Hindlimb muscle (tissue), 1 donor: ENCODE data around the gene CNNM1. TPM values are rescaled to one million over a fixed set of nuclear protein-coding genes. Genes with fewer than 3 reads are reported as not detected.

Experiments
- DNase-seq: peaks from one replicate; pipeline ENCODE4 v3.0.0-alpha.2; 2013
- polyA plus RNA-seq: library from polyadenylated mRNA; unstranded; fragments of 120-200 nt; gene quantifications from one replicate; pipeline ENCODE4 v1.2.1, GENCODE V29; 2013; ENCODE audit not compliant: insufficient read length

Gene CNNM1
- not detected for polyA plus RNA-seq

DNA sequence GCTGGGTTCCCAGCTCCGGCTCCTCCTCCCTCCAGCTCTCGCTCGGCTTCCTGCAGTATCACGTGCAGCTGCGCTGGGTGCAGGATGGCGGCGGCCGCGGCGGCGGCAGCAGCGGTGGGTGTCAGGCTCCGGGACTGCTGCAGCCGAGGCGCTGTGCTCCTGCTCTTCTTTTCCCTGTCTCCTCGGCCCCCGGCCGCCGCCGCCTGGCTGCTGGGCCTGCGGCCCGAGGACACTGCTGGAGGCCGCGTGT, at the start of gene CNNM1:
TSS of gene CNNM1 (plus strand) at position 53 of the 250 bp plus-strand sequence. CDS start at position 85, 32 bp downstream.
- no peak for DNase-seq

DNA sequence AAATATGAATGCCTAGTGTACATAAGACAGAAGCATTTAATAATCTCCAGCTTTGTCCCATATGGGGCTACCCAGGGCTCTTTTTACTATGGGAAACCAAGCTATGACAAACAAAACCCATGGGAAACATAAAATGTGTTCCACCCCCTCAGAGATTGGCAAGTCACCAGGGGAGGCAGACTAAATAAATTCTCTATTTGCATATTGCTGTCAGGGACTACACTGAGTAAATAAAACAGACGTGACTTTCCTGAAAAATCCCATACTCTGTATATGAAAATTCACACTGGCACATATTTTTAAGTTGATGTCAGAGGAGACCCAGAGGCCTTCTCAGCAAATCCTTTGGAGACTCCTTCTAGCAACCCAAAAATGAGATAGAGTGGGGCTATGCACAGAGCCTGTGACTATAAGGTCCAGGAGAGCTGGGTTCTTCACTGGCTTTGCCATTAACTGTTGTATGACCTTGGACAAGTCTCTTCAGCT, 49.5 kb upstream of the CNNM1 start:
- peak; percentile 5 for DNase-seq

DNA sequence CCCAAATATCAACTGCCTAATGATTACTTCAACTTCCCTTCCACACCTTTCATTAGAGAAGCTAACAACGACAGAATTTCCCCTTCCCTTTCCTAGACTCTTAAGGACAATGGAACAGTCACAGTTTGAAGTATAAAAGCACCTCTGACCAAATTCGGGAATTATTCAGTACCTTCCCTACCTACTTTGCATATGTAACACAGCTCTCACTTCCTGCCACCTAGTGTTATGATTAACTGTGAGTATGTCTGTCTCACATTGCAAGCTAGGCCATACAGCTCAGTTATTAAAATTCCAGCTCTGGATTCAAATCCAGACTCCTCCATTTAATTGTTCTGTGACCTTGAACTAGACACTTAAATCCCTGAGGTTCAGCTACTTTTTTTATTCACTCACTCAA, 48.7 kb upstream of the CNNM1 start:
- DNase-seq, result no peak

DNA sequence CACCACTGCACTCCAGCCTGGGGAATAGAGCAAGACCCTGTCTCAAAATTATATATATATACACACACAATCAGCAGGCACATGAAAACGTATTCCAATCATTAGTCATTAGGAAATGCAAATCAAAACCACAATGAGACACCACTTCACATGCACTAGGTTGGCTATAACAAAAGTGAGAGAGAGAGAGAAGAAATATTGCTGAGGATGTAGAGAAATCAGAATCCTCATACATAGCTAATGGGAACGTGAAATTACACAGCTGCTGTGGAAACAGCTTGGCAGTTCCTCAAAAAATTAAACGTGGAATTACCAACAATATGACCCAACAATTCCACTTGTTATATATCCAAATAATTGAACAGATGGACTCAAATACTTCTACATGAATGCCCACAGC, 43.3 kb upstream of the CNNM1 start:
- DNase-seq, result no peak

DNA sequence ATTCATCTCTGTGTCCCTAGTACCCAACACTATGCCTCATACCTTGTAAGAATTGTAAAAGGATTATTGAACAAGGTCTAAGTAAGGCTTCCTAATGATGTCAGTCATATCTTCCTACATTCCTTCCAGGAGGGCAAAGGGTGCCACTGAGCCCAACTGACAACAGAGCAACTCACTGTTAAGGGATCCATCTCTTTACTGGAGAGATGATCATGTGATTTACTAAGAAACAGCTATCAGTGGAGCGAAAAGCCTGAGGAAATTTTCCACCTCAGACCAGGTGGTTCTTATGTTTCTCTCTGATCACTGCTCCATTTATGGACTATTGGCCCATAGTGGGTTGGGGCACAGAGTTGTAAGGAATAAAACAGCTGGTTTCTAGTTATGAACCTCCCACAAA, 38.9 kb upstream of the CNNM1 start:
- DNase-seq, result no peak

DNA sequence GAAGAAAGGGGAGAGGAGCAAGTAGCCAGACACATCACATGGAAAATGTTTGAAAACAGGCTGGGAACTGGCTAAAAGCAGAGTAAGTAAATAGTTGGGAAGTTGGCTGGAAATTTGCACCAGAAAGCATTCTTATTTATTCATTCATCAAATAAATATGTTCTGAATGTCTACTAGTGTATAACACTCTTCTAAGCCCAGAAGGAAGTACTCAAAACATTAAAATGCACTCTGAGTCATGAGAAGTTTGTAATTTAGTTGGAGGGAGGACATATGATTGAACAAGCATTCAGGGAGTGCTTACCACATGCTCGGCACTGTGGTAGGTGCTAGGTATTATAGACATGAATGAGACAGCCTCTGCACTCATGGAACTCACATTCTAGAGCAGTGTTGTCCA, 37.0 kb upstream of the CNNM1 start:
- peak; percentile 29 for DNase-seq

DNA sequence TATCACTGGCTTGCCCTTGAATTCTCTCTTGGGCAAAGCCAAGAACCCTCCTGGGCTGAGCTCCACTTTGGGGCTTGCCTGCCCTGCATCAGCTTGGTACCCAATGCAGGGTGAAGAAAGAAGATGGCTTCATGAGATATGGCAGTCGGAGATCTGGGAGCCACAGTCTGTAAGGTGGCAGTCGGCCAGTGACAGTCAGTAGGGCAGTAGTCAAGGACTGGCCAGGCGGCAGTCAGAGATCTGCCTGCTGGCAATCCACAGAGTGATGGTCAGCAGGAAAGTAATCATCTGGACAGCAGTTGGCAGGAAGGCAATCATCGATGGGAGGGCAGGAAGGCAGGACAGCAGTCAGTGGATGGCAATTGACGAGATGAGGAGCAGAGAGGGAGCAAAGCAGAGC, 32.6 kb upstream of the CNNM1 start:
- no peak for DNase-seq

DNA sequence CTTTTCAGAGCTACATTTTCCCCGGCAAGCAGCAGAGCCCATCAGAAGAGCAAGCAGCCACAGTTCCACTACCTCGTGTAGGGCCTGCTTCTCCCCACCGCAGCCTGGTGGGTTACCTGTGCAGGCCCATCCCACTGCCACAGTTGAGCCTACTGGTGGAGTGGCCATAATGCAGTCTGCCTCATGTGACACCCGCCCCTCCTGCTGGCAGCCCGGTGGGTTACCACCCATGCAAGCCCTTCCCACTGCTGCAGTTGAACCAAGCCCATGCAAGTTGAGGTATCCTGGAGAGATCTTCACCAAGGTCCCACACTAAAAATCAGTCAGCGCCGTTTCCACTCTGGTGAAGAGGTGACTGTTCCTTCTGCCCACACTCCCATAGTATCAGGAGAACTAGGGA, 32.1 kb upstream of the CNNM1 start:
- DNase-seq, result no peak

DNA sequence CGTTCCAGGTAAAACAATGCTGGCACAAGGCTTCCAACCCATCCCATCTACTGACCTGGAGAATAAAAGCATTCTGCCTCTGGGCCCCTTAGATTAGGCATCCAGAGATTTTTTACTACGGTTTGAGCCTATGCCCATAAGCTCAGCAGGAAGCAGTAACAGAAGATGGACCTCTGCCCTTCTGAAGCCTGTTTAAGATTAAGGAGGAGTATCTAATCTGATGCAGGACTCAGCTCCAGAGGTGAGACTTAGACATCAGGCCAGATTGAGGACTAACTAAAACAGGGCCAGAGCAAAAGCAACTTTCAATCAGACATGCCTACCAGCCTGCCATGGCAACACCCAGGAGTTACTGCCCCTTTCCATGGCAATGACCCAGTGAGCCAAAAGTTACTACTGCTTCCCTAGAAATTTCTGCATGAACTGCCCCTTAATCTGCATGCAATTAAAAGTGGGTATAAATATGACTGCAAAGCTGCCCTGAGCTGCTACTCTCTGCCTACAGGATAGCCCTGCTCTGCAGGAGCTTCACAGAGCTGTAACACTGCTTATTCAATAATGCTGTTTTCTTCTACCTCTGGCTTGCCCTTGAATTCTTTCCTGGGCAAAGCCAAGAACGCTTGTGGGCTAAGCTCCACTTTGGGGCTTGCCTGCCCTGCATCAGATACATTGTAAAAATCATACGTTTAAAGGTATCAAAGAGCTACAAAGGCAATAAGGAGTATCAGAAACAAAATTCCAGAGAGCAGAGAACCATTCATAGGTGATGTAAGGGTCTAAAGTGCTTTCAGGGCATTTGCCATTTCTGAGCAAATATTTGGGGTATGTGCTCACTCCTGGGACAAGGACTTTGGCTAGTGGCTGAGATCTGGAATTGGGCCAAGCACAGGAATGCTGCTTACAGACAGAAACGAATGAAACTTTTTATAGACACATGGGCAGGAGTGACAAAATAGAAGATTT, 25.0 kb upstream of the CNNM1 start:
- DNase-seq, result no peak

DNA sequence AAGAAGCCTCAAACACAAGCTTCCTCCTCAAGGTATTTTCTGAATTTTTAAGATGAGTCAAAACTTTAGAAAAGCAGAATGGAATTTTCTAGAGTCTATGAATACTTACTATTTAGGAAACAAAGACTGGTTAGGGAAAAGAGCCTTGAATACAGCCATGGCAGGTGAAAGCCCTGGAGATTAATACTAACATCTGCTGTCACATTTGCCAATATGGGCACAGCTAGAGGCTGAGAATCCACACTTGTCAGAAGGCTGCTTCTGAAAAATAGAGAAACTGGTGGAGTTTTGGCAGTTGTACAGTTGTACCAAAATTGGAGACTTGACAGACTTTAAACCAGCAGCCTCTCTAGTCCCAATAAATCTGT, 24.3 kb upstream of the CNNM1 start:
- no peak for DNase-seq

DNA sequence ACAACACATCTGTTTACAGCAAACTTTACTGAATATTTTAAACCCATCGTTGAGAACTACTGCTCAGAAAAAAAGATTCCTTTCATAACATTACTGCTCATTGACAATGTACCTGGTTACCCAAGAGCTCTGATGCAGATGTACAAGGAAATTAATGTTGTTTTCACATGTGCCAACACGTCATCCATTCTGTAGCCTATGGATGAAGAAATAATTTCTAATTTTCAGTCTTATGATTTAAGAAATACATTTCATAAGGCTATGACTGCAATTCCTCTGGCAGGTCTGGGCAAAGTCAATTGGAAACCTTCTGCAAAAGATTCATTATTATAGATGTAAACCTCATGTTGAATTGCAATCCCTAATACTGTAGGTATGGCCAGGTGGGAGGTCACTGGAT, 16.7 kb upstream of the CNNM1 start:
- no peak for DNase-seq

DNA sequence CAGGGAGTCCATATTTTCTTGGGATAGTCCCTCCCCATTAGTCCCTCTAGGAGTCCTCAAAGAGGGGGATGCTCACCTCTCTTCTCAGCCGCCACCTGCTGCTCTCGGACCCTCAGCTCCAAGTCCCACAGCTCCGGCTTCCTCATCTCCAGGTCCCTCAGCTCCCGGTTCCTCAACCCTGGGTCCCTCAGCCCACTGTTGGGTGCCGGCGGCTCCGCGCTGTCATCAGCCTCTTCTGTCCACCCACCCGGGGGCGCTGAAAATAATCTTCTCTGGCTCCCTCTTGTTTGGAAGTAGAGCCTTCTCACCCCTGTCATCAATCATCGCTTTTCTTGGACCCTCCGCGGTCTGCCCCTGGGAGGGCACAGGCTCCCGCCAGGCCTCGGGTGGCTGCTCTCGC, 13.3 kb upstream of the CNNM1 start:
- DNase-seq, result no peak

DNA sequence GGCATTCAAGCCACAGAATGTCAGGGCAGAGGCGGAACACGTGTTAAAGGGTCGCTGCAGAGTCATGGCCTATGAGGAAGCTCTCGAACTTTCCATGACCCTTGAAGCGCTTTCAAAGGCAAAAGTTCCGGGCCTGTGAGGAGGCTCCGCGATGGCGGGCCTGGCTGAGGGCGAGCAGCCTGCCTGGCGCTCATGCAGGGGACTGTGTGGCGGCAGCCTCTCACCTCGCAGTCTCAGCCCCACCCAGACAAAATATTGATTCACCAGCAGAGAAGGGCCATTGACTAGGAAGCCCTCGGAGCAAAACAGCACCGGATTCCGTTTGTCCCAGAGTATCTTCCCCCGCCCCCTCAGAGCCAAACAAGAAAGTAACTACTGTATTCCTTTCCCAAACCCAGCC, 12.8 kb upstream of the CNNM1 start:
- no peak for DNase-seq

DNA sequence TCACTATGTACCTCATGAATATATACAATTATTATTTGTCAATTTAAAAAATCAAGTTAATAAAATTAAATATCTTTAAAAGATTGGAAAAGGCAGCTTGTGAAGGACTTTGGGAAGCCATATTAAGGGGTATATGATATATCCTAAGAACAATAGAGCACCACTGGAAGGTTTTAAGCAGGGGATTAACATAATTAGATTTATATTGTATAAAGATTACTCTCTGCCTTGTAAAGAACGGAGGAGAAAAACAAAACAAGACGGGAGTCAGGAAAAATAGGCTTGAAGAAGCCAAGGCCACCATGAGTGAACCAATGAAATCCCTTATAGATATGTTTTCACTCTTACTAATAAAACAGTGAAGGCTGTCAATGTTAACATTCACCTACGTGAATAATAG, 11.1 kb upstream of the CNNM1 start:
- DNase-seq, result no peak

DNA sequence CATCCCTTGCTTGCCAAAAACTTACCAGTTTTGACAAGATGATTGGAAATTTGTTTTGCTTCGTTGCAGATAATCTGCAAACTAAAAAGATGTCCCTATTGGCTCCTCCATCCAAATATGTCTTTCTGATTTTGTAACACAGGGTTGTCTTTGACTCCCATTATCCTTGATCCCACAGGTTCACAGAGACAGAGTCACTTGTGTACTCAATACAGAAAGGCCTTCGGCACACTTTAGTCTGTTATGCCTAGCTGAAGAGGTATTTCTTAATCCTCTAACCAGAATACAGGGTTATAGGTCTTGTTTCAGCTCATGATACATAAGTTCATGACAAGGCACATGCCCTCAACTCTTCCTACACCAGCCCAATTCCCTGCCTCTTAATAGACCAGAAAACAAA, 10.7 kb upstream of the CNNM1 start:
- DNase-seq, result no peak

DNA sequence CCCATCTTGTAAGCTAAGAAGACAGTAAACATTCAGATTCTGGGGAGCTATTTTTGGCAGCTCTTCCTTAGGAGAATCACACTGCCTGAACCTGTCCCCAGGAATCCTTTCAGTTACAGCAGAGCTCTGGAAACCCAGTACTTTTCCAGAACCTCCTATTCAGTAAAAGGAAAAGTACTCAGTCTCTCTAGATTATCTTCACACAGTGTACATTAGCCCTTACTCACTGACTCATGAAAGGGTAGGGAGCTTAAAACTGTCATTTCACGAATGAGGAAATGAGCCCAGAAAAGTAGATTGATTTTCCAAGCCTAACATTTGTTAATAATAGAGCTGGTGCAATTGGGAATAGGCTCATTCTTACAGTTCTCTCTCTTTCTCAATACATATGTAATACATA, 3.9 kb upstream of the CNNM1 start:
- no peak for DNase-seq

DNA sequence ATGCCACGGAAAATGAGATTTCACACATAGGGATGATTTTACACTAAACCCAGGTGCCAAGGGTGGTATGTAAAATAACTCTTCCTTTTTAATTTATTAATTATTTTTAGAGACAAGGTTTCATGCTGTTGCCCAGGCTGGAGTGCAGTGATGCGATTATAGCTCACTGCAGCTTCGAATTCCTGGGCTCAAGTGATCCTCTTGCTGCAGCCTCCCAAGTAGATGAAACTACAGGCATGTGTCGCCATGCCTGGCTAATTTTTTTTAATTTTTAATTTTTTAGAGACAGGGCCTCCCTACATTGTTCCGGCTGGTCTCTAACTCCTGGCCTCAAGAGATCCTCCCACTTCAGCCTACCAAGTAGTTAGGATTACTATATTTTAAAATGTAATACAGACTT, 2.3 kb upstream of the CNNM1 start:
- DNase-seq, result no peak

DNA sequence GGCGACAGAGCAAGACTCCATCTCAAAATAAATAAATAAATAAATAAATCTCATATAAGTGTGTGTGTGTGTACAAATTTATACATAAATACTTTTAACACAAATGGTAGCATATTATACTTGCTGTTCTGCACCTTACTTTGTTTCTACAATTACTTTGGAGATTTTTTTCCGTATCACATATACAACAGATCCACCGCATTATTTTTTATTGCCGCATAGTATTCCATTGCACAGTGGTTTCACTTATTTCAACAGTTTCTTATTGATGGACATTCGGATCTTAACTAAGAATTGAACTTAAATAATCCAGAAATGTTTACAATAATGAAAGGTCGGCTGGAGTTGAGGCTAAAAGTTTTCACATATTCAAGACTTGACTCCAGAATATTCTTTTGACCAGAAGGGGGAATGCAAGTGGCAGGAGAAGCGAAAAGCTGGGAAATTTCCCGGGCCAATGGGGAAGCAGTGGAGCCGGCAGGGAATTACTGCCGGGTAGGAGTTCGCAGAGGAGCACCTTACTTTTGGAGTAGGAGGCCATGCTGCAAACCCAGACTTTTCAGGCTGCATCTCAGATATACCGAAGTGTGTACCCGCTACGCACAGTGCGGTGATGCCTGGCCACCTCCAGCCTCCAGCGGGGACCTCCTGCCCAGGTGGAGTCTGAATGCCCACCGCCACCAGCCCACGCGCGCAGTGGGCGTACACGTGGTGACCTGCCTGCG, 415 bp upstream of the CNNM1 start:
- DNase-seq, result no peak

DNA sequence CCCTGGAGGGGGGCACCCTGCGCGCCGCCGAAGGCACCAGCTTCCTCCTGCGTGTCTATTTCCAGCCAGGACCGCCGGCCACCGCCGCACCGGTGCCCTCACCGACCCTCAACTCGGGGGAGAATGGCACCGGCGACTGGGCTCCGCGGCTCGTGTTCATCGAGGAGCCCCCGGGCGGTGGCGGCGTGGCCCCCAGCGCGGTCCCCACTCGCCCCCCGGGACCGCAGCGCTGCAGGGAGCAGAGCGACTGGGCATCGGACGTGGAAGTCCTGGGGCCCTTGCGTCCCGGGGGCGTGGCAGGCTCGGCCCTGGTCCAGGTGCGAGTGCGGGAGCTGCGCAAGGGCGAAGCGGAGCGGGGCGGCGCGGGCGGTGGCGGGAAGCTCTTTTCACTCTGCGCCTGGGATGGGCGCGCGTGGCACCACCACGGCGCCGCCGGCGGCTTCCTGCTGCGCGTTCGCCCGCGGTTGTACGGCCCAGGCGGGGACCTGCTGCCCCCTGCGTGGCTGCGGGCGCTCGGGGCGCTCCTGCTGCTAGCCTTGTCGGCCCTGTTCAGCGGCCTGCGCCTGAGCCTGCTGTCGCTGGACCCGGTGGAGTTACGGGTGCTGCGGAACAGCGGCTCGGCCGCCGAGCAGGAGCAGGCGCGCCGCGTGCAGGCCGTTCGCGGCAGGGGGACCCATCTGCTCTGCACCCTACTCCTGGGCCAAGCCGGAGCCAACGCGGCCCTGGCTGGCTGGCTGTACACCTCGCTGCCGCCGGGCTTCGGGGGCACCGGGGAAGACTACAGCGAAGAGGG, 594 bp downstream of the CNNM1 start:
- no peak for DNase-seq

DNA sequence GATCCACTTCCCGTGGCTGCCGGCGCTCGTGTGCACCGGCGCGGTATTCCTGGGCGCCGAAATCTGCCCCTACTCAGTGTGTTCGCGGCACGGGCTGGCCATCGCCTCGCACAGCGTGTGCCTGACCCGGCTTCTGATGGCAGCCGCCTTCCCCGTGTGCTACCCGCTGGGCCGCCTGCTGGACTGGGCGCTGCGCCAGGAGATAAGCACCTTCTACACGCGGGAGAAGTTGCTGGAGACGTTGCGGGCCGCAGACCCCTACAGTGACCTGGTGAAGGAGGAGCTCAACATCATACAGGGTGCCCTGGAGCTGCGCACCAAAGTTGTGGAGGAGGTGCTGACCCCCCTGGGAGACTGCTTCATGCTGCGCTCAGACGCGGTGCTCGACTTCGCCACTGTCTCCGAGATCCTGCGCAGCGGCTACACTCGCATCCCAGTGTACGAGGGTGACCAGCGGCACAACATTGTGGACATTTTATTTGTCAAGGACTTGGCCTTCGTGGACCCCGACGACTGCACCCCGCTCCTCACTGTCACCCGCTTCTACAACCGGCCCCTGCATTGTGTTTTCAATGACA, 1.3 kb downstream of the CNNM1 start:
- no peak for DNase-seq

DNA sequence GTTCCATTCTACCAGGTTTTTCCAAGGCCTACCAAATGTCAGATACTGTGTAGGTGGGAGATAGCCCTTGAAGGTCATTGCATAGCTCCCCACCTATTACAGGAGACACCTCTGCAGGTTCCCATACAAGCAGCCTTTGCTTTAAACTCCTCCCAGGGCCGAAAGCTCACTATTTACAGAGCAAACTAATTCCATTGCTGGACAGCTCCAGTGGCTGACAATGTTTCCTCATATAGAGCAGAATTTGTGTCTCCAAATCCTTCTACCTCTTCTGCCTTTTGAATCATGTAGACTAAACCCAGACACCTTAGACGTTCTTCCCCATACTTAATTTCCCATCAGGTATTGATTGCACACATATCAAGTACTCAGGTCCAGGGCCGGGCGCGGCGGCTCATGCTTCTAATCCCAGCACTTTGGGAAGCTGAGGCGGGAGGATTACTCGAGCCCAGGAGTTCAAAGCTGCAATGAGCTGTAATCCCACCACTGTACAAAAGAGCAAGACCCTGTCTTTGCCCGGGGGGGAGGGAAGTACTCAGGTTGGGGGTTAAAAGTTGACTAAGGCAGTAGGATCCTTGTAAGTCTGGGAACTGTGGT, 2.1 kb downstream of the CNNM1 start:
- no peak for DNase-seq

DNA sequence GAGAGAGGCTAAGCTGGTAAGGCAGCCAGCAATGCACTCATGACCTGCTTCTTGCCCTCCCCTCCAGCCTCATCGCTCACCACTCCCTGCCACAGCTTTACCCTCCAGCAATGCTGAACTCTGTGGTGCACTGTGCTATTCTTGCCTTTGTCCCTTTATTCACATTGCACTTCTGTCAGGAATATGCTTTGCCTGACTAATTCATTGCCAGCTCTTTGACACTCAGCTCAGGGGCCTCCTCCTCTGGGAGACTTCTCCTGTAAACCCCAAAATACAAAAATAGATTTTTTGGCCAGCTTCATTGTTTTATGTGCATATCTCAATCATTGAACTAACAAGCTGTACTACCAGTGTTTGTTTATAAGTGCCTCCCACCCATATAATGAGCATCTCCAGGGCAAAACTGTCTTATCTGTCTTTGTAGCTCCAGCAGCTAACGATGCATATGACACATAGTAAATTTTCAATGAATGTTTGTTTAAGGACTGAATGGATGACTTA, 8.2 kb downstream of the CNNM1 start:
- no peak for DNase-seq
